ENCODE measurements around the gene RASSF4. TPM values are rescaled to one million over a fixed set of nuclear protein-coding genes. Genes with fewer than 3 reads are reported as not detected.

The RASSF4 gene
- total RNA-seq, 2 donors from 2014 or later: 48.9 to 71.5 TPM

DNA sequence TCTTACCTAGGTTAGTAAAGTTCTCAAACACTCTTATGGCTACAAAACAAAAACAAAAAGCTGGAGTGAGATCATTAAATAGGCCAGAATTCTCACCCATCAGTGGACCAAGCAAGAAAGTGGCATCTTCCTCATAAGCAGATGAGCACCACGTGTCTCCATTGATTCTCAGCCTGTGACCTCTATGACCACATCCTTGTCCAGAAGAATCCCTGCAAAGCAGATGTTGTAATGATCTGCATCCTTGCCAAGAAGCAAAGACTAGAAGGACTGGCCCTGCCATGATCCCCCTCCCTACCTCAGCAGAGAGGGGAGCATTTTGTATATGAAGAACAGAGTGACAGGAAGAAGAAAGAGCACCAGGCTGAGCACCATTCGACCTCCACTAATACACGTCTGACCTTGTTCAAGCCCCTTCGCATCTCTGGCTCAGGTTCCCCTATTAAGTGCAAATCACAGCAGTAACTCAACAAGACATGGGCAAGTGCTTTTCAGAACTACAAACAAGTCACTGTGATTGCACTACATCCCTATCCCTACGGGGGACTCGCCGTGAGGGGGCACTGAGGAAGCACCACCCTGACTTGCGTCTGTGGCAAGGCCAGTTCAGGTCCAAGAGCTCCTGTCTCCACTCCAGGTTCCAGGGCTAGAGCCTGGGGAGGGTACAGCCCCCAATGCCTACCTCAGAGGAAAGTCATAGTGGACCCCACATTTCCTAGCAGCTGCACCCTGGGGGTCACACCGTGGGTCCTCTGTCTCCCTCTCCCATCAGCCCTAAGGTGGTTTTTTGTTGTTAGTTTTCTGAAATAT, 22.2 kb upstream of the RASSF4 start:
- DNase-seq: no peak
- ATAC-seq: no peak
- intact Hi-C loops (cut with DNase I): no loop called here

- intact Hi-C loops (cut with DNase I): no loop called here
- no peak for ATAC-seq
Observed at GRCh38 chr10:44938956-44939355, 20.6 kb upstream of the RASSF4 start.

DNA sequence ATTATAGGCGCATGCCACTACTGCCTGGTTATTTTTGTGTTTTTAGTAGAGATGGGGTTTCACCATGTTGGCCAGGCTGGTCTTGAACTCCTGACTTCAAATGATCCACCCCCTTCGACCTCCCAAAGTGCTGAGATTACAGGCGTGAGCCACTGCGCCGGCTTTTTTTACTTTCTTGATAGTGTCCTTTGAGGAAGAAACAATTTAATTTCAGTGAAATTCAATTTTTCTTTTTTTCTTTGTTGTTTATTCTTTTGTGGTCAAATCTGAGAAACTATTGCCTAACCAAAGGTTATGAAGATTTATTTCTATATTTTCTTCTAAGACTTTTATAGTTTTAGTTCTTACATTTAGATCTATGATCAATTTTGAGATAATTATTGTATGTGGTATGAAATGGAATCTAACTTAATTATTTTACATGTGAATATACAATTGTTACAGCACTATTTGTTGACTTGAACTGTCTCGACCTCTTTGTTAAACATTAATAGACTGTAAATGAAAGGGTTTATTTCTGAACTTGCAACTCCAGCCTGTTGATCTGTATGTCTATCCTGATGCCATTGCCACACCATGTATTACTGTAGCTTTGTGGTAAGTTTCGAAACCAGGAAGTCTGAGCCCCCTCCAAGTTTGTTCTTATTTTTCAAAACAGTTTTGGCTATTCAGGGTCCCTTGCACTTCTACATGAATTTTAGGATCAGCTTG, 19.8 kb upstream of the RASSF4 start:
- no peak for ATAC-seq
- DNase-seq: no peak
- intact Hi-C loops (cut with DNase I): no loop called here

More at GRCh38 chr10:44938956-44939355, 20.6 kb upstream of the RASSF4 start:
- no peak for DNase-seq

- DNase-seq (no peak), ATAC-seq (no peak)
- intact Hi-C loops (cut with DNase I): no loop called here
Observed at GRCh38 chr10:44944354-44944753, 15.2 kb upstream of the RASSF4 start.

GRCh38 chr10:44946205-44946604, 13.4 kb upstream of the RASSF4 start:
- intact Hi-C loops (cut with DNase I): no loop called here
- DNase-seq (no peak), ATAC-seq (peak in 1 of 2 donors; percentile 46)

- ATAC-seq: peak; percentile 10 to 21
Observed at GRCh38 chr10:44947371-44948152, 12.0 kb upstream of the RASSF4 start.

DNA sequence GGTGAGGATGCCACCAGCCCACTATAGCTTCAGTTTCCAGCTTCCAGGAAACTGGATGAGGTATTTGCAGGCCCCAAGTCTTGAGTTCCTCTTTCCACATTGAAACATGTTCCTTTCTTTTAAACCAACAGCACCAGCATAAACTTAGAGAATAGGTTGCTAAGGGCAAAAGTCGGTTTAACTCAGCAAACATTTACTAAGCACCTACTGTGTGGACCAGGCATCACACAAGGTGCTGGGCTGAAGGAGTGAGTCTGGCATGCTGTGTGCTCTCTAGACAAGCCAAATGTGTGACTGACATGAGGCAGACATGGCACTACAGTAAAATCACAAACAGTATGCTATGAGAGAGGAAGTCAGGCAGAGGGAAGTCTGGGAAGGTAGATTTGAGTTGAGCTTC, 11.0 kb upstream of the RASSF4 start:
- intact Hi-C loops (cut with DNase I): no loop called here
- ATAC-seq (peak; percentile 75 to 76), DNase-seq (no peak)

More at GRCh38 chr10:44947371-44948152, 12.0 kb upstream of the RASSF4 start:
- no peak for DNase-seq
- intact Hi-C loops (cut with DNase I): no loop called here

DNA sequence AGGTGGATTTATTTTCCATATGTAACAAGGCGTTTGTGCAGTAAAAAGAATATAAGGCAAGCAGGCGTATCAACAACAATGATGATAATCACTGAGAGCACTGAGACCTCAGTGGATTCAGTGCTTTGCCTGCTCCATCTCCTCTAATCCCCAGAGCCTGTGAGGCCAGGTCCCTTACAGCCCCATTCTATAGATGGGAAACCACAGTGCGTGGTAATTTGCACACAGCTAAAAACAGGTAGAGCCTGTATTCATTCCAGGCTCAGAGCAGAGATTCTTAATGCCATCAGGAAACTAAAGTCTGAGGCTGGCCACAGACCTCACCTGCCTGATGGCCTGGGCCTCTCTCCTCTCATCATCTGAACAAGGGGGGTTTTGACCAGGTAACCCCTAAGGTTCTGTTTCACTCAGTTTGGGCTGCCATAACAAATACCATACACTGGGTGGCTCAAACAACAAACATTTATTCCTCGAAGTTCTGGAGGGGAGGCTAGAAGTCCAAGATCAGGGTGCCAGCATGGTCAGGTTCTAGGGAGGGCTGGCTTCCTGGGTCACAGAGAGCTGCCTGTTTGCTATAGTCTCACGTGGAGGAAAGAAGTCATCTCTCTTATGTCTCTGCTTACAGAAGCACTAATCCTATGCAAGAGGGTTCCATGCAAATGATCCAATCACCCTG, 10.3 kb upstream of the RASSF4 start:
- intact Hi-C loops (cut with DNase I): no loop called here
- ATAC-seq: peak in 1 of 2 donors; percentile 32
- DNase-seq: no peak

- DNase-seq (no peak), ATAC-seq (peak; percentile 17 to 68)
- intact Hi-C loops (cut with DNase I): no loop called here
Observed at GRCh38 chr10:44949915-44950314, 9.7 kb upstream of the RASSF4 start.

DNA sequence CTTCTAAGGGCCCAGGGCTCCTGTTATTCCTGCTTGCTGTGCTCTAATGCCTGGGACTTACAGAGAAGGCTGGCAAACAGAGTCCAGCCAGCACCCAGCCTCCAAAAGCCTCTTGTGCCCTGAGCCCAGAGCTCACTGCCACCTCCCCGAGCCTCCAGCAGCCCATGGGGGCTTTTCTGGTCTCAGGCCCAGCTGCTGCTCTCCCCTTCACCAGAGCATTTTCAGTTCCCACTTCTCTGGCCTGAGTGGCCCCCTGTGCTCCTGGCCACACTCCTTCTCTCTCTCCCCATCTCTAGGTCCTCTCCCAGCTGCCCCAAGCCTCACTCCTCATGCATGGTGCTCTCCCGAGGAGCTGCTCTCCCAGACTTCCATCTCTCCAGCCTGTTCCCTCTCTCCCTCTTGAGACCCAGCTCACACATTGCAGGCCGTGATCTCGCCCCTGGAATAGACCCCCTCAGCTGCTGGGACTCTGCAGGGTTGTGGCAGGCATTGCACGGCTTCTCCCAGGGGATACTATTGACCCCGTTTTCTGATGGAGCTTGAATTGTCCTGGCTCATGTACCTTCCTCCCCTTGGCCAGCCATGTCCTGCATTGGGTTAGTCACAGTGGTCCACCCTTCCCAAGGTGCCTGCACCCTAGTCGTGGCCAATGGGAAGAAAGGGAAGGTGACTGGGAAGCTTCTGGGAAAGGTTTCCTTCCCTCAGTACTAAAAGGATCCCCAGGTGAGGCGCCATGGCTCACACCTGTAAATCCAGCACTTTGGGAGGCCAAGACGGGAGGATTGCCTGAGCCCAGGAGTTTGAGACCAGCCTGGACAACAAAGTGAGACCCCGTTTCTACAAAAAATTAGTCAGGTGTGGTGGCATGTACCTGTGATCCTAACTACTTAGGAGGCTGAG, 9.0 kb upstream of the RASSF4 start:
- intact Hi-C loops (cut with DNase I): no loop called here
- DNase-seq: no peak
- no peak for ATAC-seq

GRCh38 chr10:44951576-44952226, 7.9 kb upstream of the RASSF4 start:
- intact Hi-C loops (cut with DNase I): no loop called here
- ATAC-seq: no peak
- no peak for DNase-seq

DNA sequence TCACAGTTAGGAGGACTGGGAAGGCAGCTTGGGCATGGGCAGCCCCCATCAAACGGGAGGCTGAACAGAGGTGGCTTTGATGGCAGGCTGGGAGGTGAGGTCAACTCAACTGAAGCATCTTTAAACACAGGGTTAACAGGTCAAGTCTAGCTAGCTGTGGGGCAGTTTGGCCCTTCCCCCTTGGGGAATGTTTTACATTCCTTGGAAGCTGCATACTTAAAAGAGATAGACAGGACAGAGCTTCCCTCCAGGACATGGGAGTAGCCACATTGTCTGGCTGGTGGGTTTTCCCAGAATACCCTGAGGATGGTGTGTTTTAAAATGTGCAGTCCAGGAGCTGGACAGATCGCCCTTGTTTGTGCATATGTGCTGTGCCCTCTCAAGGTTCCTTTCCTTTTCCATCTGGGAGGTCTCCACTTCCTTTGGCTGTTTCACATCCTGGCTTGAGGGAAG, 6.8 kb upstream of the RASSF4 start:
- intact Hi-C loops (cut with DNase I): no loop called here
- no peak for ATAC-seq
- no peak for DNase-seq

DNA sequence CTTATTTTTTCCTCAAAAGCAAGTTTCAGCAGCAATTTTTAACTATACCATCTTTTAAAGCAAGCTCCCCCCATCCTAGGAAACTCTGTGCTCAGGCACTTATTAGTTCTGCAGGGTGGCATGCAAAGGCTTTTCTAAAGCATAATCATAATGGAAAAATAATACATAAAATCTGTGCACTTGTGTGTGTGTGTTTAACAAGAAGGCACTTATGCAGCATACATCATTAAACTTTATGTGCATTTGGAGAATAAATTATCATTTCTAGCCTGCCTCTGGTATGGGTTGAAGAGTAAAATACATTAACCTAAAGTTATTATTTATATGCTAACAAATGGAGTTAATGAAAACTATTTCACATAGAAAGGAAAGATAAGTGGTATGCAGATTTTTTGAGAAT, 5.6 kb upstream of the RASSF4 start:
- intact Hi-C loops (cut with DNase I): no loop called here
- DNase-seq (no peak), ATAC-seq (no peak)

GRCh38 chr10:44954962-44955361, 4.6 kb upstream of the RASSF4 start:
- intact Hi-C loops (cut with DNase I): no loop called here
- no peak for ATAC-seq
- DNase-seq: no peak

DNA sequence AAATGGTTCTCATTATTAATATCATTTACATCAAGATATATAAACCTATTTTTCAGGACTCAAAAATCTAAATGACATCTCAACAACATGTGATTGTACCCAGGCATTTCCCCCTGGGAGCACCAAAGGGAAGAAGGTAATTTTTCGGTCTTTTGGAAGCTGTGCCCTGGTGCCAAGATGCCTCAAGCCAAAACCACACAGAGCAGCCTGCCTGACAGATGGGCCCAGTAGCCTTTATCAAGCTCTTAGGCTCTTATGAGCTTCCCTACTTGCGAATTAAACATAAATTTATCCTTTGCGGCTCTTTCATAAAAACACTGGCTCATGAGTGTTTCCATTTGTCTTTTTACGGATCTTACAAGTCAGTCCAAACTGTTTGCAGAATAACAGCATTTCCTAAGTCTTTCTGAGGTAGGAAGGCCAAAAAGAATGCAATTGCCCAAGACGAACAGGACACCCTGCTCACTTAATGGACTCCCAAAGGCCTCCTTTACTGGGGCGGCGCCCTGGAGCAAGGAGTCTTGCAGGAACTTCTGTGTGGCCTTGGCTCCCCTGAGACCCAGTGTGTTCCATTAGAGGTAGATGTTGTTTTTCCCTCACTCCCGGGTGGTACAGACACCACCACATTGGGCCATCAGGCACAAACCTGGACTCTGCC, 4.1 kb upstream of the RASSF4 start:
- ATAC-seq (no peak), DNase-seq (no peak)
- intact Hi-C loops (cut with DNase I): no loop called here

- intact Hi-C loops (cut with DNase I): no loop called here
- ATAC-seq (no peak), DNase-seq (no peak)
Observed at GRCh38 chr10:44956226-44956625, 3.4 kb upstream of the RASSF4 start.

Measured in left cardiac atrium (tissue), 4 donors.